Breast epithelium (tissue), 4 donors: ENCODE measurements around the gene CCR3. TPM values are rescaled to one million over a fixed set of nuclear protein-coding genes. Genes with fewer than 3 reads are reported as not detected.

ENCODE experiments used
- DNase-seq, 2 donors: peaks; one replicate each; pipeline ENCODE4 v3.0.0-alpha.2; 2019; ENCODE audit warnings: low spot score in 2 of 2
- H3K27ac ChIP-seq, 2 donors: fragments of 200-600 bp; sonication (generic) in 1 of 2; one replicate each; pipeline ENCODE4 v1.5.1; 2016 to 2019; ENCODE audit warnings: mild to moderate bottlenecking in 1 of 2
- H3K27me3 ChIP-seq, 2 donors: fragments of 200-600 bp; sonication (generic) in 1 of 2; one replicate each; pipeline versions ENCODE4 v1.5.1 to v1.6.0; 2017 to 2019; ENCODE audit warnings: control low read depth in 1 of 2, mild to moderate bottlenecking in 1 of 2
- H3K36me3 ChIP-seq: fragments of 200-600 bp; one replicate; pipeline ENCODE4 v1.5.1; 2019
- H3K4me1 ChIP-seq, 2 donors: fragments of 200-600 bp; sonication (generic); one replicate each; pipeline ENCODE4 v1.5.1; 2016 to 2019; ENCODE audit warnings: control low read depth in 1 of 2
- H3K4me3 ChIP-seq, 3 donors: fragments of 200-600 bp; sonication (generic); 1 replicate in 2 of 3; 2 replicates in 1 of 3; pipeline ENCODE4 v1.5.1; 2016 to 2019; ENCODE audit warnings: mild to moderate bottlenecking in 3 of 3, moderate library complexity in 2 of 3
- H3K9me3 ChIP-seq, 2 donors: fragments of 200-600 bp; sonication (generic) in 1 of 2; one replicate each; pipeline ENCODE4 v1.5.1; 2016 to 2019; ENCODE audit warnings: control low read depth in 1 of 2
- CTCF ChIP-seq, 3 donors: fragments of 450-650 bp; IDR thresholded peaks; one replicate each; pipeline ENCODE4 v1.5.1; 2016 to 2017; ENCODE audit warnings: antibody characterized with exemption in 3 of 3, mild to moderate bottlenecking in 3 of 3, moderate library complexity in 3 of 3
- POLR2A ChIP-seq: fragments of 450-650 bp; IDR thresholded peaks from one replicate; pipeline ENCODE4 v1.6.1; 2016; ENCODE audit warnings: antibody characterized with exemption, mild to moderate bottlenecking, moderate library complexity
- POLR2AphosphoS5 ChIP-seq, 3 donors: sonication (generic); formaldehyde crosslinking; IDR thresholded peaks; one replicate each; pipeline ENCODE4 v1.6.1; 2017; ENCODE audit warnings: antibody characterized with exemption in 3 of 3
- intact Hi-C: fragments of 100-400 bp; cut with DNase I; formaldehyde crosslinking; loops from one replicate; pipeline ENCODE4 v1.15.1; 2023; ENCODE audit warnings: low total_unique reads
- total RNA-seq, 3 donors: library from RNA; depleted of rRNA; stranded (reverse); fragments of >200 nt; gene quantifications; one replicate each; pipeline ENCODE4 v1.1.0, GENCODE V29; 2016

CCR3 gene
- total RNA-seq, 3 donors from 2014 or later, result not detected

- no peak for DNase-seq
- H3K36me3 ChIP-seq, result no peaks in the 10 kb centered on the region
- no peaks in the 10 kb centered on the region for H3K27me3 ChIP-seq
- H3K4me1 ChIP-seq, result no peaks in the 10 kb centered on the region
- no peak overlapping the region for H3K27ac ChIP-seq
- H3K9me3 ChIP-seq, result peaks cover 0 to 8% of the 10 kb centered on the region in 2 donors
- intact Hi-C loops, result no loop called here
- H3K4me3 ChIP-seq, result no peak overlapping the region
- TF ChIP-seq CTCF (IDR thresholded peaks at IDR 0.05), result no peak
- no peak for TF ChIP-seq POLR2AphosphoS5 (IDR thresholded peaks at IDR 0.05)
- no peak for TF ChIP-seq POLR2A
Measured at GRCh38 chr3:46221391-46221790, 20.9 kb upstream of the CCR3 start.

GRCh38 chr3:46221938-46222337 lies 20.3 kb upstream of the CCR3 start:
- no peaks in the 10 kb centered on the region for H3K27me3 ChIP-seq
- H3K4me3 ChIP-seq, result no peak overlapping the region
- TF ChIP-seq CTCF (IDR thresholded peaks at IDR 0.05) (no peak), POLR2AphosphoS5 (IDR thresholded peaks at IDR 0.05) (no peak), POLR2A (no peak)
- no peaks in the 10 kb centered on the region for H3K4me1 ChIP-seq
- no peaks in the 10 kb centered on the region for H3K36me3 ChIP-seq
- peaks cover 0 to 10% of the 10 kb centered on the region in 2 donors for H3K9me3 ChIP-seq
- intact Hi-C loops, result no loop called here
- no peak for DNase-seq
- H3K27ac ChIP-seq, result no peak overlapping the region

GRCh38 chr3:46222435-46223161 lies 19.7 kb upstream of the CCR3 start:
- Histone ChIP-seq H3K4me3 (no peak overlapping the region), H3K4me1 (no peaks in the 10 kb centered on the region), H3K36me3 (no peaks in the 10 kb centered on the region), H3K27me3 (no peaks in the 10 kb centered on the region), H3K9me3 (peaks cover 0 to 10% of the 10 kb centered on the region in 2 donors), H3K27ac (no peak overlapping the region)
- TF ChIP-seq POLR2A, result no peak
- no peak for TF ChIP-seq CTCF (IDR thresholded peaks at IDR 0.05)
- TF ChIP-seq POLR2AphosphoS5 (IDR thresholded peaks at IDR 0.05), result no peak
- intact Hi-C loops, result no loop called here
- no peak for DNase-seq

- no peak overlapping the region for H3K4me3 ChIP-seq
- peaks cover 0 to under 1% of the 10 kb centered on the region in 2 donors for H3K27me3 ChIP-seq
- TF ChIP-seq POLR2AphosphoS5 (IDR thresholded peaks at IDR 0.05) (no peak), CTCF (IDR thresholded peaks at IDR 0.05) (no peak)
- no peak for DNase-seq
- no peak overlapping the region for H3K27ac ChIP-seq
- peaks cover 0 to 10% of the 10 kb centered on the region in 2 donors for H3K9me3 ChIP-seq
- no peaks in the 10 kb centered on the region for H3K36me3 ChIP-seq
- H3K4me1 ChIP-seq, result no peaks in the 10 kb centered on the region
- intact Hi-C loops, result no loop called here
Measured at GRCh38 chr3:46228260-46229242, 13.7 kb upstream of the CCR3 start.

GRCh38 chr3:46231323-46231722 lies 10.9 kb upstream of the CCR3 start:
- Histone ChIP-seq H3K36me3 (no peaks in the 10 kb centered on the region), H3K27me3 (peaks cover 0 to 8% of the 10 kb centered on the region in 2 donors), H3K27ac (no peak overlapping the region), H3K9me3 (peaks cover 0 to 3% of the 10 kb centered on the region in 2 donors), H3K4me3 (no peak overlapping the region), H3K4me1 (no peaks in the 10 kb centered on the region)
- intact Hi-C loops, result no loop called here
- no peak for DNase-seq
- TF ChIP-seq POLR2A, result no peak
- no peak for TF ChIP-seq POLR2AphosphoS5 (IDR thresholded peaks at IDR 0.05)
- TF ChIP-seq CTCF (IDR thresholded peaks at IDR 0.05), result no peak
